LoVo (cell line): ENCODE data around the gene SIRT2.
A peak's percentile ranks its signal among the peaks of the same experiment; 100 is the strongest.
"Not testable (repeated sequence)": the region's sequence is repeated elsewhere in the genome, so short reads cannot be mapped to it uniquely, and the experiment has no call there.

Experiments used
- DNase-seq: peaks from one replicate; pipeline ENCODE4 v3.0.0-alpha.2; 2016; ENCODE audit warnings: low spot score

The SIRT2 gene

GRCh38 chr19:38867171-38867780 is 32.1 kb downstream of the SIRT2 start:
- DNase-seq, result no peak

GRCh38 chr19:38862321-38863059 is 36.9 kb downstream of the SIRT2 start:
- peak; percentile 76 for DNase-seq

DNA sequence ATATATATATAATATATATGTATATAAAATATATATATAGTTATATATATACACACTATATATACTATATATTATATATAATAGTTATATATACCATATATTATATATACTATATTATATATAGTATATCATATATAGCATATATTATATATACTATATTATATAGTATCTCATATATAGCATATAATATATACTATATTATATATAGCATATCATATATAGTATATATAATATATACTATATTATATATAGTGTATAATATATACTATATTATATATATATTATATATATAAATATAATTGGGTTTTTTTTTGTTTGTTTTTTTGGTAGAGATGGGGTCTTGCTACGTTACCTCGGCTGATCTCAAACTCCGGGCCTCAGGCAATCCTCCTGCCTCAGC is 38.0 kb downstream of the SIRT2 start:
- DNase-seq, result no peak

DNA sequence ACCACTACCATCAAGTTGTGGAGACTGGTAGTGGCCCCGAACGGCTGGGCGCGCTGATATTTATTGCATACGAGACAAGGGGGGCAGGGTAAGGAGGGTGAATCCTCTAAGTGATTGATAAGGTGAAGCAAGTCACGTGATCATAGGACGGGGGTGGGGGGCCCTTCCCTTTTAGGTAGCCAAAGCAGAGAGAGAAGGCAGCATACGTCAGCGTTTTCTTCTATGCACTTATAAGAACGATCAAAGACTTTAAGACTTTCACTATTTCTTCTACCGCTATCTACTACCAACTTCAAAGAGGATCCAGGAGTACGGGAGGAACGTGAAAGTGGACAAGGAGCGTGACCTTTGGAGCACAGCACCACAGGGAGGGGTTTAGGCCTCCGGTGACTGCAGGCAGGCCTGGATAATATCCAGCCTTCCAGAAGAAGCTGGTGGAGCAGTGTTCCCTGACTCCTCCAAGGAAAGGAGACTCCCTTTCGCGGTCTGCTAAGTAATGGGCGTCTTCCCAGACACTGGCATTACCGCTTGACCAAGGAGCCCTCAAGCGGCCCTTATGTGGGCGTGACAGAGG is 39.7 kb downstream of the SIRT2 start:
- DNase-seq, result not testable (repeated sequence)

- DNase-seq, result no peak
These were observed 42.6 kb downstream of the SIRT2 start for GRCh38 chr19:38856813-38857212.

DNA sequence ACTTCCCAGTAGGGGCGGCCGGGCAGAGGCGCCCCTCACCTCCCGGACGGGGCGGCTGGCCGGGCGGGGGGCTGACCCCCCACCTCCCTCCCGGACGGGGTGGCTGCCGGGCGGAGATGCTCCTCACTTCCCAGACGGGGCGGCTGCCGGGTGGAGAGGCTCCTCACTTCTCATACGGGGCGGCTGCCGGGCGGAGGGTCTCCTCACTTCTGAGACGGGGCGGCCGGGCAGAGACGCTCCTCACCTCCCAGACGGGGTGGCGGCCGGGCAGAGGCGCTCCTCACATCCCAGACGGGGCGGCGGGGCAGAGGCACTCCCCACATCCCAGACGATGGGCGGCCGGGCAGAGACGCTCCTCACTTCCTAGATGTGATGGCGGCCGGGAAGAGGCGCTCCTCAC is 43.7 kb downstream of the SIRT2 start:
- DNase-seq, result not testable (repeated sequence)

- not testable (repeated sequence) for DNase-seq
These were observed 44.5 kb downstream of the SIRT2 start for GRCh38 chr19:38854961-38855360.

GRCh38 chr19:38853214-38853613 is 46.2 kb downstream of the SIRT2 start:
- DNase-seq, result no peak

DNA sequence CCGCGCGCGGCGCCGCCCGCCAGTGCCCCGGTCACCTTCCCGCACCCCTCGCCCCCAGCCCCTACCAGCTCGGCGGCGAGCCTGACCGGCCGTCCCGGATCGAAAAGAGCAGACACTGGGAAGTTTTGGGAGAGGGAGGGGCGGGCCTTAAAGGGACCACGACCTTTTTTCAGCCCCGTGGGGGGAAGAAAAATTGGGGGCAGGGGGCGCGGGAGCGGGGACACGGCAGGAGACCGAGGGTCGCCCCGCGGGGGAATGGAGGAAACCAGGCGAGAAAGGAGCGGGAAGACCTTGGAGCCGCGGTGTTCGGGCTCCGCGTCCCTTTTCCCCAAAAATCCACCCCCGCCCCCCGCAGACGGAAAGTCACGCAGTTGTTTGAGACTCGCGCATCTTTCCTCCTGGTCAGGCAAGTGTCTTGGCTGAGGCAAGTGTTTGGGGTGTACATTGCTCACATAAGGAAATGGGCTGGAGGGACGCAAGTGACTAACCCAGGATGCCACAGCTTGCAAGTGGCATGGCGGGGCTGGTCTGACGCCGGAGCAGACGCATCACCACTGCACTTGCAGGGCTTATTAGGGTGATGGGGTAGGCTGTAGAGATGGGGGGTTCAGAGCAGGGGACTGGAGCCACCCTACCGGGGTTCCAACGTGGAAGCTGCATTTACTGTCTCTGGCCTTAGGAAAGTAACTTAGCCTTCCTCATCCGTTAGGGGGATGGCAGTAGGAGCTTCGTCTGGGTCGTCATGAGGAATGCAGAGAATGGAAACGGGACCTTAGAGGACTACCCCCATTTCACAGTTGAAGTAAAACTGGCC is 47.0 kb downstream of the SIRT2 start:
- peak; percentile 71 for DNase-seq

GRCh38 chr19:38851622-38852230 is 47.7 kb downstream of the SIRT2 start:
- peak; percentile 95 for DNase-seq

DNA sequence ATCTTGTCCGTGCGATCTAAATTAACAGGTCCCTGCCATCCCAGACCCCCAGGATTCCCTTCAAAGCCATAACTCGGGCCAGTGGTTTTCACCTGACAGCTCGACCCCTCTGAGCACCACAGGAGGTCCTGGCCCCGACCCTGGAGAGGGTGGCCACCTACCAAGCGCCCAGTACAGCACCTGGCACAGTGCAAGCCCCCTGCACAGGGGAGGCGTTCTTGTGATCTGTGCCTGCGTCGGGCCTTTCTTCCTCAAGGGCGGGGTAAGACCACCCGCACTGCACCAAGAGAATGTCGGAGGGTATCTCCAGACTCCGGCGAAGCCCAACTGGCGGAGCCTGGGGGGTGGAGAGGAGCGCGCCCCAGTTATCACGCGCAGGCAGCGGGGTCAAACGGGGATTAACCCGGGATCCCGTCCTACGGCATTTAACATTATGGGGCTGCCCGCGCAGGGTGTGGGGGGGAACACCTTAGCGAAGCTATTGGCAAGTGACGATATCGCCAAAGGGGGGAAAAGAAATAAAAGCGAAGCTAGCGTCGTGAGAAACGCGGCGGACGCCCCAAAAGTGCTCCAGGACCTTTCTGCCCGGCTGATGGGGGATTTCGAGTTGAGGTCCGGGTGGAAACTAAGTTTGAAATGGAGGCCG is 48.3 kb downstream of the SIRT2 start:
- DNase-seq, result no peak

DNA sequence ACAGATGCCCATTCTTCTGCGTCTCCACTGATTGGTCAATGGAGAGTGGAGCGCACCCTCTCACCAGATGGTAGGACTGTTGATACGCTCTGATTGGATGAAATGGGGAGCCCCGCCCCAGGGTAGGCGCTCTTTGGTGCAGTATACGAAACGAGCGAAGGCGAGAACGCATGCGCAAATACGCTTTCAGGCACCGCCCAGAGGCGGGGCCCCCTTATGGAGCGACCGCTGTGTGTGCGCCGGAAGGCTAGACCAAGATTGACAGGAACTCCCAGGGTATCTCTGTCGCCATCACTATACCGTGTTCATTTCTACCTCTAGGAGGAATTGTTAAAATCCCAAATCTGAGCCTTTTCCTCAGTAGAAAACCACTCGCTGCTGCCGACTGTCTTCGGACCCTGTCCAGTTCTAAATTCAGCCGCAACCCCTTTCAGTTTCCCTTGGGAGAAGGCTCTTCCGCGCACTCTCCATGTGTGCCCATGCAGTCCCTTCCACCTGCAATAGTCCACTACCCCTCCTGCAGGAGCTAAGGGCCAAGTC is 48.9 kb downstream of the SIRT2 start:
- peak; percentile 100 for DNase-seq

GRCh38 chr19:38849860-38850435 is 49.5 kb downstream of the SIRT2 start, which contains the start of gene HNRNPL:
HNRNPL (minus strand) TSS chr19:38849986; CDS start chr19:38849966, 20 bp downstream.
- DNase-seq, result no peak

GRCh38 chr19:38849147-38849859 is 50.1 kb downstream of the SIRT2 start:
- DNase-seq, result peak; percentile 96

DNA sequence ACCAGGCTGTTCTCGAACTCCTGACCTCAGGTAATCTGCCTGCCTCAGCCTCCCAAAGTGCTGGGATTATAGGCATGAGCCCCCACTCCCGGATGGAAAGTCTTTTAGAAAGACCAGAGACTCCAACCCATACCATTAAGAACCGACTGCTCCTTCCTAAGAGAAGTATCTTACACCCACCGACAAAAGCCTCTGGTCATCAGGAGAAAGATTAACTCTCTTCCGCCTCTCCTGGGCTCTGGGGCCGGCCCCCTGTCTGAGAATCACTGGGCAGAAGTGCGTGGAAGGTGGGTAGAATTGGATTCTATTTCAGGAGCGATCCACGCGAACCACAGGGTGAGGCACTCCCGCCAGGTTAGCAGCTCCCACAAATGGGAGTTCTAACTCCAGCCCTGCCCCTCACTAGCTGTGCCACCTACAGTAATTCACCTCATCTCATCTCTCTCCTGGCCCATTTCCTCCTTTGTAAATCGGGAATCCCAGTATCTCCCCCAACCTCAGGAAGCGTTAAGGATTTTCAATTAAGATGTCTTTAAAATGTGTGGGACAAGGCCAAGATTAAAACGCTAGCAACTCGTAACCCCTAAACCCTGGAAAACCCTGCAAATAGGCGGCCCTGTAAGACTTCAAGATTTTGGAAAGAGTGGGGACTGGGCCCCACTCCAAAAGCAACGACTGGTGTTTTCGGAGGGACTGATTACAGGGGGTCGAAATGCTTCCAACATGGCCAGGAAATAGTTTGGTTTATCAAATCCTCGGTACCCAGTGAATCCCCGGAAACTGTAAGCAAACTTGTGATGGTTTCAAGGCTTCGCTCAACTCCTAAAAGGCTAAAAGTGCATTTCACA is 50.9 kb downstream of the SIRT2 start:
- DNase-seq, result no peak

- DNase-seq, result no peak
These were observed 53.3 kb downstream of the SIRT2 start for GRCh38 chr19:38846097-38846496.

DNA sequence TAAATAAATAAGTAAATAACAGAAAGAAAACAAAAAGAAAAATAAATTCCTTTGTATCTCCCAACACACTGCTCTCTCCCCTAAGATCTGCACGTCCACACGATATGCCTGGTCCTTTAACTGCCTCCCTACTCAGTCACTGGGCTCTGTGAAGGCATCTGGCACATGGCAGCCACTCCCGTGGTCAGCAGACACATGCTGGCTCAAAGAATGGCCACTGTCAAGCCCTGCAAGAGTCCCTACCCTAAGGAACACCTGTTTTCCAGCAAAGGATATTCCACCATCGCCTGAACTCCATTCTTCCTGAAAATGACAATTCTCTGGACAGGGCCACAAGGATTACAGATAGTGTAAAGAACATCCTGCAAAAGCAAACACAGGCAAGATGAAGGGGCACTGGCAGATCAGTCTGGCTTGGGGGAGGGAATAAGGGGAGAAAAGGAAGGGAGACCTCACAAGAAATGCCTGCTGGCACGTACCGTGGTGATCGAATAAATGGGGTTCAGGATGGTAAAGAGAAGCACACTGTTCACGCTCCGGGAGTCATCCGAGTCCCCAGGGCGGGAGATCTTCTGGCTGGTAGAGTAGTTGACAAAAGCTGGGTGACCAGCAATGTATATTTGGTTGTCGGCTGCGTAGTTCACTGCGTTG is 53.9 kb downstream of the SIRT2 start:
- no peak for DNase-seq

GRCh38 chr19:38844093-38844686 is 55.2 kb downstream of the SIRT2 start:
- no peak for DNase-seq
